NCI-H526 treated with DMSO at 0.1 percent for 48 hours (cell line): ENCODE measurements around the gene PRPF38A.

Source experiments
- DNase-seq: peaks from one replicate; lab custom pipeline; 2025; lab: John Stamatoyannopoulos, UW

PRPF38A gene

GRCh38 chr1:52461821-52462220 lies 57.4 kb downstream of the PRPF38A start:
- no peak for DNase-seq

GRCh38 chr1:52463891-52464290 lies 59.5 kb downstream of the PRPF38A start:
- no peak for DNase-seq

GRCh38 chr1:52469108-52469507 lies 64.7 kb downstream of the PRPF38A start:
- DNase-seq: no peak
